Left lung (tissue), 10 donors: ENCODE data around the gene RPAP3. TPM values are rescaled to one million over a fixed set of nuclear protein-coding genes. Genes with fewer than 3 reads are reported as not detected.
A peak's percentile ranks its signal among the peaks of the same experiment; 100 is the strongest.

Experiments
- ATAC-seq: fragments of 200-7000 bp; cut with Tn5 transposase; one replicate; pipeline ENCODE4 v1.9.1; 2020; ENCODE audit warnings: moderate library complexity
- DNase-seq, 4 donors: peaks; one replicate each; pipeline ENCODE4 v3.0.0-alpha.2; 2013 to 2020
- H3K27ac ChIP-seq, 2 donors: fragments of 200-600 bp; sonication (generic) in 1 of 2; one replicate each; pipeline versions ENCODE4 v1.5.0 to v1.8.0; 2020 to 2021
- H3K27me3 ChIP-seq, 2 donors: fragments of 200-600 bp; sonication (generic) in 1 of 2; one replicate each; pipeline versions ENCODE4 v1.5.0 to v1.8.0; 2020 to 2021
- H3K36me3 ChIP-seq, 2 donors: fragments of 200-600 bp; sonication (generic) in 1 of 2; one replicate each; pipeline versions ENCODE4 v1.5.0 to v1.8.0; 2020 to 2021
- H3K4me1 ChIP-seq, 2 donors: fragments of 200-600 bp; one replicate each; pipeline ENCODE4 v1.8.0; 2021
- H3K4me3 ChIP-seq, 2 donors: fragments of 200-600 bp; sonication (generic) in 1 of 2; one replicate each; pipeline versions ENCODE4 v1.5.0 to v1.8.0; 2020 to 2021; ENCODE audit warnings: mild to moderate bottlenecking in 1 of 2
- H3K9me3 ChIP-seq, 2 donors: fragments of 200-600 bp; sonication (generic) in 1 of 2; one replicate each; pipeline versions ENCODE4 v1.5.0 to v1.8.0; 2020 to 2021
- CTCF ChIP-seq, 2 donors: fragments of 200-600 bp; sonication (generic) in 1 of 2; IDR thresholded peaks; one replicate each; pipeline versions ENCODE4 v1.5.0 to v1.8.0; 2021; ENCODE audit warnings: antibody characterized with exemption in 2 of 2
- intact Hi-C, 2 donors: fragments of 100-400 bp; cut with DNase I; formaldehyde crosslinking; loops; one replicate each; pipeline versions ENCODE4 v1.11.2 to v1.14.2; 2022
- polyA plus RNA-seq, 6 donors: library from polyadenylated mRNA; unstranded; fragments of 120-200 nt; gene quantifications; one replicate each; pipeline ENCODE4 v1.2.1, GENCODE V29; 2013; ENCODE audit not compliant: insufficient read length in 6 of 6
- total RNA-seq, 2 donors: library from RNA; stranded (reverse); fragmentation: NEBNext Ultra II Directional; extraction: Animal tissue kit (Norgen Biotek cat#: 25700); gene quantifications; one replicate each; pipeline ENCODE4 v1.2.1, GENCODE V29; 2021
- donor health status: DM: no; HTN: yes; CAD: no.
- donor health status: DM: no; HTN: no; CAD: no.

RPAP3 gene
- total and polyA plus RNA-seq, 8 donors, result 18.5 to 41.6 (median 35.1) TPM

- H3K9me3 ChIP-seq, result no peaks in the 10 kb centered on the region
- H3K27ac ChIP-seq, result peak overlapping the region; percentile 69 to 72
- ATAC-seq, result peak; percentile 62
- TF ChIP-seq CTCF (IDR thresholded peaks at IDR 0.05), result no peak
- H3K4me1 ChIP-seq, result peaks cover 29 to 62% of the 10 kb centered on the region in 2 donors
- H3K4me3 ChIP-seq, result no peak overlapping the region
- intact Hi-C loops, result no loop called here
- peak in 3 of 4 donors; percentile 64 to 91 (median 77) for DNase-seq
- H3K36me3 ChIP-seq, result peaks cover 0 to 16% of the 10 kb centered on the region in 2 donors
- no peaks in the 10 kb centered on the region for H3K27me3 ChIP-seq
Measured at GRCh38 chr12:47753021-47754001, 47.5 kb upstream of the RPAP3 start.

- Histone ChIP-seq H3K27me3 (no peaks in the 10 kb centered on the region), H3K4me1 (peaks cover 29 to 54% of the 10 kb centered on the region in 2 donors), H3K9me3 (no peaks in the 10 kb centered on the region), H3K36me3 (peaks cover 0 to 23% of the 10 kb centered on the region in 2 donors), H3K4me3 (no peak overlapping the region), H3K27ac (peak overlapping the region in 1 of 2 donors; percentile 72)
- DNase-seq (no peak), ATAC-seq (no peak)
- TF ChIP-seq CTCF (IDR thresholded peaks at IDR 0.05), result no peak
- intact Hi-C loops, result no loop called here
Measured at GRCh38 chr12:47752552-47752951, 46.7 kb upstream of the RPAP3 start.

DNA sequence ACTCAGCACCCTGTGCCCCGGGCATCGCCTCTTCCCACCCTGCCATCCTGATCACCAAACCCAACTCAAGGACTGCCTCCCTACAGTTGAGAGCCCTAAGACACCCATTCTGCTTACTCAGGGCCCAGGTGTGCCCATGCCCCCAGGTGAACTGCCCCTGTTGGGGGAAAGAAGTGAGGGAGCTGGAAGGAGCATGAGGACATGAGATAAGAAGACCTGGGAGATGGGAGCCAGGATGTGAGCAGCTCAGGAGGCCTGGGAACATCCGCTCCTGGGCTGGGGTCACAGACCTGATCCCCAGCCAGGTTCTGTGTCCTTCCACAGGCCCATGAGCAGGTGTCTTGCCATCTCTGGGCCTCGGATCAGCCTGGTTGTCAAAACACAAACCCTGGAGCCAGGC lies 46.3 kb upstream of the RPAP3 start:
- Histone ChIP-seq H3K9me3 (no peaks in the 10 kb centered on the region), H3K4me3 (no peak overlapping the region), H3K4me1 (peaks cover 29 to 51% of the 10 kb centered on the region in 2 donors), H3K36me3 (peaks cover 0 to 27% of the 10 kb centered on the region in 2 donors), H3K27me3 (no peaks in the 10 kb centered on the region), H3K27ac (peak overlapping the region in 1 of 2 donors; percentile 72)
- no peak for DNase-seq
- ATAC-seq, result no peak
- intact Hi-C loops, result no loop called here
- TF ChIP-seq CTCF (IDR thresholded peaks at IDR 0.05), result no peak

DNA sequence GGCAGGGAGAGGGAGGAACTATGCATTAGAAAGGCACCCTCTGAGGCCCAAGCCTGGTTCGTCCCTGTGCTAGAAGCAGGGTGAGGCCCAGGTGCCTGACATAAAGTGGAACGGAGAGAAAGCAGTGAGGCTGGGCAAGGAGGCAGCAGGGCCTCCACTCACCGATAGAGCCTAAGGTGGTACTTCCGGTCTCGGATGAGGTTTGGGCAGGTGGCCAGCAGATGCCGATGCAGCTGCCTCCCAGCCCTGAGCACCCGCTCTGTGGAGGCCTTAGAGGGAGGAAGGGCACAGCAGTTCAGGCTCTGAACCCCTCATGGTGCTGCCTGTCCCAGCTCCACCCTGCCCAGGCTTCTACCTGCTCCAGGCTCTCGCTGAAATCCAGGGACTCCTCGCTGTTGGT lies 45.7 kb upstream of the RPAP3 start:
- intact Hi-C loops, result no loop called here
- H3K9me3 ChIP-seq, result no peaks in the 10 kb centered on the region
- no peak overlapping the region for H3K27ac ChIP-seq
- TF ChIP-seq CTCF (IDR thresholded peaks at IDR 0.05), result no peak
- no peak overlapping the region for H3K4me3 ChIP-seq
- peaks cover 0 to 28% of the 10 kb centered on the region in 2 donors for H3K36me3 ChIP-seq
- no peak for ATAC-seq
- no peak for DNase-seq
- H3K4me1 ChIP-seq, result peaks cover 29 to 46% of the 10 kb centered on the region in 2 donors
- H3K27me3 ChIP-seq, result no peaks in the 10 kb centered on the region

GRCh38 chr12:47750916-47751470 lies 45.2 kb upstream of the RPAP3 start:
- no peak overlapping the region for H3K27ac ChIP-seq
- ATAC-seq (no peak), DNase-seq (no peak)
- peaks cover 0 to 28% of the 10 kb centered on the region in 2 donors for H3K36me3 ChIP-seq
- H3K4me1 ChIP-seq, result peaks cover 29 to 41% of the 10 kb centered on the region in 2 donors
- no peaks in the 10 kb centered on the region for H3K27me3 ChIP-seq
- intact Hi-C loops, result no loop called here
- H3K9me3 ChIP-seq, result no peaks in the 10 kb centered on the region
- no peak for TF ChIP-seq CTCF (IDR thresholded peaks at IDR 0.05)
- H3K4me3 ChIP-seq, result no peak overlapping the region
